ENCODE measurements around the gene CNEP1R1. TPM values are rescaled to one million over a fixed set of nuclear protein-coding genes. Genes with fewer than 3 reads are reported as not detected.

The CNEP1R1 gene
- total and polyA plus RNA-seq, 2 donors (not counting 1 experiment from before 2014, with no cell fraction given) = 32.5 to 37.3 TPM

DNA sequence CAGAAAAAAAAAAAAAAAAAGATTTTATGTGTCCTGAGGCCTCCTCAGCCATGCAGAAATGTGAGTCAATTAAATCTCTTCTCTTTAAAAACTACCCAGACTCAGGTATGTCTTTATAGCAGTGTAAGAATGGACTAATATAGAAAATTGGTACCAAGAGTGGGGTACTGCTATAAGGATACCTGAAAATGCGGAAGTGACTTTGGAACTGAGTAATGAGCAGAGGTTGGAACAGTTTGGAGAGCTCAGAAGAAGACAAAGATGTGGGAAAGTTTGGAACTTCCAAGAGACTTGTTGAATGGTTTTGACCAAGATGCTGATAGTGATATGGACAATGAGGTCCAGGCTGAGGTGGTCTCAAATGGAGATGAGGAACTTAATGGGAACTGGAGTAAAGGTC, 17.3 kb upstream of the CNEP1R1 start:
- DNase-seq (ENCODE audit: low read depth in 2 of 2) = no peak
- H3K9ac ChIP-seq (ENCODE audit: insufficient read depth, low read length) = no peak overlapping the region
- H3K79me2 ChIP-seq (ENCODE audit: control insufficient read depth, insufficient read depth, low read length) = no peaks in the 10 kb centered on the region
- no peak overlapping the region for H3K4me2 ChIP-seq (ENCODE audit: extremely low read depth, insufficient read depth, low read length)
- no peaks in the 10 kb centered on the region for H3K4me1 ChIP-seq (ENCODE audit: control insufficient read depth, extremely low read depth, insufficient read depth, low read length)
- H3K9me3 ChIP-seq (ENCODE audit: control insufficient read depth, insufficient read depth, low read depth, low read length) = no peaks in the 10 kb centered on the region
- TF ChIP-seq, protein P1, sequence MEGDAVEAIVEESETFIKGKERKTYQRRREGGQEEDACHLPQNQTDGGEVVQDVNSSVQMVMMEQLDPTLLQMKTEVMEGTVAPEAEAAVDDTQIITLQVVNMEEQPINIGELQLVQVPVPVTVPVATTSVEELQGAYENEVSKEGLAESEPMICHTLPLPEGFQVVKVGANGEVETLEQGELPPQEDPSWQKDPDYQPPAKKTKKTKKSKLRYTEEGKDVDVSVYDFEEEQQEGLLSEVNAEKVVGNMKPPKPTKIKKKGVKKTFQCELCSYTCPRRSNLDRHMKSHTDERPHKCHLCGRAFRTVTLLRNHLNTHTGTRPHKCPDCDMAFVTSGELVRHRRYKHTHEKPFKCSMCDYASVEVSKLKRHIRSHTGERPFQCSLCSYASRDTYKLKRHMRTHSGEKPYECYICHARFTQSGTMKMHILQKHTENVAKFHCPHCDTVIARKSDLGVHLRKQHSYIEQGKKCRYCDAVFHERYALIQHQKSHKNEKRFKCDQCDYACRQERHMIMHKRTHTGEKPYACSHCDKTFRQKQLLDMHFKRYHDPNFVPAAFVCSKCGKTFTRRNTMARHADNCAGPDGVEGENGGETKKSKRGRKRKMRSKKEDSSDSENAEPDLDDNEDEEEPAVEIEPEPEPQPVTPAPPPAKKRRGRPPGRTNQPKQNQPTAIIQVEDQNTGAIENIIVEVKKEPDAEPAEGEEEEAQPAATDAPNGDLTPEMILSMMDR (conservative IDR thresholded peaks at IDR 0.05 in 1 of 2, IDR thresholded peaks at IDR 0.05 in 1 of 2; ENCODE audit: low read depth in 1 of 2, low read length in 2 of 2) = no peak
- TF ChIP-seq EZH2 (IDR thresholded peaks at IDR 0.05; ENCODE audit: low read length, missing control alignments) = no peak
- no peaks in the 10 kb centered on the region for H3K27me3 ChIP-seq (ENCODE audit: control insufficient read depth, insufficient read depth, low read length)
- no peaks in the 10 kb centered on the region for H4K20me1 ChIP-seq (ENCODE audit: control insufficient read depth, extremely low read depth, insufficient read depth, low read length)
- H3K36me3 ChIP-seq (ENCODE audit: control insufficient read depth, insufficient read depth, low read length) = no peaks in the 10 kb centered on the region
- no peak overlapping the region for H3K4me3 ChIP-seq (replicated peaks in 1 of 4; ENCODE audit: control extremely low read depth in 1 of 4, insufficient read depth in 1 of 4, low read depth in 3 of 4, low read length in 4 of 4)
- H3K27ac ChIP-seq (ENCODE audit: insufficient read depth, low read length) = no peak overlapping the region
- no peak overlapping the region for H2AFZ ChIP-seq (ENCODE audit: low read length)

DNA sequence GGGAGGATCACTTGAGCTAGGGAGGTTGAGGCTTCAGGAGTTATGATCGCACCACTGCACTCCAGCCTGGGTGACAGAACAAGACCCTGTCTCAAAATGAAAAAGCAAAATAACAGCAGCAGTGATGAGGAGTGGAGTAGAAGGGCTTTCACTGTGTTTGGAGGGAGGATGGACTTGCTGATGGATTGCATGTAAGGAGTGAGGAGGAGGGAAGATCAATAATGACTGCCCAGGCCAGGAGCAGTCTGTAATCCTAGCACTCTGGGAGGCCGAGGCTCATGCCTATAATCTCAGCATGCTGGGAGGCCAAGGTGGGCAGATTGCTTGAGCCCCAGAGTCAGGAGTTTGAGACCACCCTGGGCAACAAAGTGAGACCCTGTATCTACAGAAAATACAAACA, 14.8 kb upstream of the CNEP1R1 start:
- Histone ChIP-seq H3K9ac (ENCODE audit: insufficient read depth, low read length) (no peak overlapping the region), H3K4me3 (replicated peaks in 1 of 4; ENCODE audit: control extremely low read depth in 1 of 4, insufficient read depth in 1 of 4, low read depth in 3 of 4, low read length in 4 of 4) (no peak overlapping the region), H2AFZ (ENCODE audit: low read length) (no peak overlapping the region), H3K9me3 (ENCODE audit: control insufficient read depth, insufficient read depth, low read depth, low read length) (no peaks in the 10 kb centered on the region), H3K27me3 (ENCODE audit: control insufficient read depth, insufficient read depth, low read length) (no peaks in the 10 kb centered on the region), H3K4me2 (ENCODE audit: extremely low read depth, insufficient read depth, low read length) (no peak overlapping the region), H3K36me3 (ENCODE audit: control insufficient read depth, insufficient read depth, low read length) (no peaks in the 10 kb centered on the region), H3K79me2 (ENCODE audit: control insufficient read depth, insufficient read depth, low read length) (no peaks in the 10 kb centered on the region), H3K4me1 (ENCODE audit: control insufficient read depth, extremely low read depth, insufficient read depth, low read length) (no peaks in the 10 kb centered on the region), H3K27ac (ENCODE audit: insufficient read depth, low read length) (no peak overlapping the region), H4K20me1 (ENCODE audit: control insufficient read depth, extremely low read depth, insufficient read depth, low read length) (no peaks in the 10 kb centered on the region)
- TF ChIP-seq, protein P1 (conservative IDR thresholded peaks at IDR 0.05 in 1 of 2, IDR thresholded peaks at IDR 0.05 in 1 of 2; ENCODE audit: low read depth in 1 of 2, low read length in 2 of 2) = no peak
- TF ChIP-seq EZH2 (IDR thresholded peaks at IDR 0.05; ENCODE audit: low read length, missing control alignments) = no peak
- no peak for DNase-seq (ENCODE audit: low read depth in 2 of 2)

DNA sequence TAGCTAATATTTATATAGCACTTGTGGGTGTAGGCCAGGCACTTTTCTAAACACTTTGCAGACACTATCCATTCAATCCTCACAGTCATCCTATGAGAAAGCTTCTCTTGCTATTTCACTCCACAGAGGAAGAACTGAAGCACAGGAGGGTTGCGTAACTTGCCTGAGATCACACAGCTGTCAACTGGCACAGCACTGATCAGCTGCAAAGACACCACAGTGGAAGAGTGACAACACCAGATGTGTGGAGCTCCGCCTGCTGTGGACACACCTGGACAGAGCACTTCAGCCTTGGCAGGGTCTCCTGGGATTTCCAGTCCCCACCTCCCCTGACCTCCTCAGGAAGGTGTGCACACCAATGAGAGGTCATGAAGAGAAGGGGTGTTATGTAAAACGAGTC, 13.3 kb upstream of the CNEP1R1 start:
- Histone ChIP-seq H4K20me1 (ENCODE audit: control insufficient read depth, extremely low read depth, insufficient read depth, low read length) (no peaks in the 10 kb centered on the region), H3K4me3 (replicated peaks in 1 of 4; ENCODE audit: control extremely low read depth in 1 of 4, insufficient read depth in 1 of 4, low read depth in 3 of 4, low read length in 4 of 4) (no peak overlapping the region), H3K79me2 (ENCODE audit: control insufficient read depth, insufficient read depth, low read length) (no peaks in the 10 kb centered on the region), H3K4me1 (ENCODE audit: control insufficient read depth, extremely low read depth, insufficient read depth, low read length) (no peaks in the 10 kb centered on the region), H3K9me3 (ENCODE audit: control insufficient read depth, insufficient read depth, low read depth, low read length) (no peaks in the 10 kb centered on the region), H2AFZ (ENCODE audit: low read length) (no peak overlapping the region), H3K4me2 (ENCODE audit: extremely low read depth, insufficient read depth, low read length) (no peak overlapping the region), H3K27ac (ENCODE audit: insufficient read depth, low read length) (no peak overlapping the region), H3K9ac (ENCODE audit: insufficient read depth, low read length) (no peak overlapping the region), H3K36me3 (ENCODE audit: control insufficient read depth, insufficient read depth, low read length) (no peaks in the 10 kb centered on the region), H3K27me3 (ENCODE audit: control insufficient read depth, insufficient read depth, low read length) (no peaks in the 10 kb centered on the region)
- peak in 1 of 2 donors; percentile 34 for DNase-seq (ENCODE audit: low read depth in 2 of 2)
- TF ChIP-seq EZH2 (IDR thresholded peaks at IDR 0.05; ENCODE audit: low read length, missing control alignments) = no peak
- TF ChIP-seq, protein P1 (conservative IDR thresholded peaks at IDR 0.05 in 1 of 2, IDR thresholded peaks at IDR 0.05 in 1 of 2; ENCODE audit: low read depth in 1 of 2, low read length in 2 of 2) = no peak

All from fibroblast of lung (primary cell).